Measurements from ENCODE around the gene ACE2.

DNA sequence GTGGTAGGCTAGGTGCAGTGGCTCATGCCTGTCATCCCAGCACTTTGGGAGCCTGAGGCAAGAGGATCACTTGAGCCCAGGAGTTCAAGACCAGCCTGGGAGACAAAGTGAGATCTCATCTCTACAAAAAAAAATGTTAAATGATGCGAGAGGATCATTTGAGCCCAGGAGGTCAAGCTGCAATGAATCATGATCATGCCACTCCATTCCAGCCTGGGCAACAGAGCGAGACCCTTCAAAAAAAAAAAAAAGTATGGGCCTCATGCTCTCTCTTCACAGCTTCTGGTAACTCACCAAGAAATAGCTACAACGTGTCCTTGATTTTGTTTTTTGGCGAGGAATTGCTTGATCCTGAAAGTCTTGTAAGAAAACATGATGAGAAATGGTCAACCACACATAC lies 1.3 kb downstream of the ACE2 start:
- no peak for TF ChIP-seq CTCF (IDR thresholded peaks at IDR 0.05)
- TF ChIP-seq POLR2A (IDR thresholded peaks at IDR 0.05), result no peak

All from suprapubic skin (tissue), 3 donors.